ENCODE measurements around the gene CSTPP1.
A peak's percentile ranks its signal among the peaks of the same experiment; 100 is the strongest.
"Not testable (repeated sequence)": the region's sequence is repeated elsewhere in the genome, so short reads cannot be mapped to it uniquely, and the experiment has no call there.

Gene CSTPP1

DNA sequence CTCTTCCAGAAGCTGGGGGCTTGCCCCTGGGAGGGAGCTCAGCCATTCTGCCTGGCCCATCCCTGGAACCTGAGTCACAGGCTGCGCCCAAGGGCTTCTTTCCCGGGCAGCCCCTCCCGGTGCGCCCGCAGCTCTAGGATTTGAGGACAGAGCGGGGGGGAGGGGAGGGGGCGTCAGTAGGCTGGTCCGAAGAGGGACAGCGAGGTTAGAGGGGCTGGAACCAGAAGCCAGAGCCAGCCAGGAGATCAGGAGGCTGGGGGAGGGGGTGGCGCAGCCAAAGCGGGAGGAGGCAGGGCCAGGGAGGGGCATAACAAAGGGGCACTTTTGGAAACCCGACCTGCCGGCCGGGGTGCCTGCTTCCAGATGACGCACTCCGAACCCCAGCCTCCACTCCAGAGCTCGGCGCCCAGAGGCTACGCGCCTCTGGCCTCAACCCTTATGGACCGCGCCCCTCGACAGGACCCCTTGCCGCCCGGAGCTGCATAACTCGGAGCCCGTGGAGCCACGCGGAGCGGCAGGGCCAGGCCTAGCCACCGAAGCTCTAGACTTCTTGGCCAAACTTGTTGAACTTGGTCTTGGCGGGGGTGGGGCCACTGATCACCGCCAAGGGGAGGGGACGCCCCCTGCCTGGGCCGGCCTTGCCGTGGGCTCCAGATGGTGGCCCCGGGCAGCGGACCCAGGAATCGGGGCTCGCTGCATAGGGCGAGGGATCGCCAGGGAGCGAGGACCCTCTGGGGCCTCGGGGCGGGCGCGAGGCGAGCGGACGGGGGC, 248.9 kb downstream of the CSTPP1 start:
- no peak for DNase-seq

DNA sequence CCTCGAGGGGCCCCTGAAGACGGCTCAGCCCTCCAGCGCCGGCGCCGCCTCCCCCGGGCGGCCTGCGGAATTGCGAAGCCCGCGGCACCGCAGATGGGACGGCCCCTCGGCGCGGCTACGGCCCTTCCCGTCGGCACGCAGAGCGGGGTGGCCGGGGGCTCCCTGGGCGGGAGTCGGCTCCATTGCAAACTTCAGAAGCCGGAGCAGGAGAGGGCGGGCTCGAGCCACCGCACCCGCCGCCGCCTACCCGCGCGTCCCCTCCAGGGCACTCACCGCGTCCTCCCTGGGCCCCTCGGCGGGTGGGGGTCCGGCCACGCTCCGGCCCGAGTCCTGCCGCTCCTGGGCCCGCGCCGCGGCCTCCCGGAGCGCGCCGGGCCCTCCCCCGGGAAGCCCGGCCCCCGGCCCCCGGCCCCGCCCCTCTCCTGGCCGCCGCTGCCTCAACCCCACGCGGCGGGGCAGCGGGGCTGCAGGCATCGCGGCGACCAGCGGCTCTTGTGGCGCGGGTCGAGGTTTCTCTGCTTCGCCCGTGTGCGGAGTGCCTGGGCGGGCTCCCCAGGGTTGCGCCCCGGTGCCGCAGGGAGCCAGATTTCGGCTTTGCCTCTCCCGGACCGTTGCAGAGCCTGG, 249.6 kb downstream of the CSTPP1 start, which contains the start of gene PACSIN3:
Gene PACSIN3 (minus strand): TSS at position 359 of the 624 bp plus-strand sequence. CDS start 3,707 bp downstream, outside the sequence.
- DNase-seq: peak; percentile 33

DNA sequence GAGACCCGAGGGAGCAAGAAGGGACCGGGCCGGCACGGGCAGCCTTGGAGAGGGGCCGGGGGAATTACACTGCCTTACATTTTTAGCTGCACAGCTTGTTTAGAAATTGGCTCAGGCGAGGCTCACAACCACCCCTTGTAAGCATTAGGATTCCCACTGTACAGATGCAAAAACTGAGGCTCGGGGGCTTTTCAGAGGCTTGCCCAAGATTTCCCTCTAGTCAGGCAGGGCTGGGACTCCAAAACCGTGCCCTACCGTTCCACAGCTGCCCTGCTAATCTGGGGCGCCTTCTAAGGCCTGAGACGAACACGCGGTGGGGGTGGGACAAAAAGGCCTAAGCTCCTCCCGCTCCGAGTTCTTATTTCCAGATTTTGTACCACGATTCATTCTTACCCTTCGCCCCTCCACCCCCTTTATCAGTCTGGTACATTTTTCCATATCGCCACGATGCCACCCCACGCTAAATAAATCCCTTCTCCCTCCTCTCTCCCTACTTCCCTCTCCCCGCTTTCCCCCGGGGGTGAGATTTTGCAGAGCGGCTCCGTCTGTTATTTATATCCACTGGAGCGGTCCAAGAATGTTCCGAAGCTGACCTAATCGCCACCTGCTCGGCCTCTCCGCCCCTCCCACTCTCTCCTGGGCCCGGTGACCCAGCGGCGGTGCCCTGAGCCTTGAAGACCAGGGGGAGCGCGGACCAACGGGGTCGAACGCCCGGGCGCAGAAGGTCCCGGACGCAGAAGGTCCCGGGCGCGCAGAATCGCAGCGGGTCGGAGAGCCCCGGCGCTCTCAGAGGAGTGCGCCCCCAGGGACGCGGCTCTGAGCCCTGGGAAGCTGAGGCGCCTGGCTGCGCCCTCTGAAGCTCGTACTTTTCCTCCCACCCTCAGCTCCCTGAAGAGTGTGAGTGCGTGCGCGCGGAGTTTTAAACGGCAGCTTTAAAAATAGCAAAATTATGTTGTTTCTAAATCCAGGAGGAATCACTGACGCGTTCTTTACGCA, 250.4 kb downstream of the CSTPP1 start:
- no peak for DNase-seq

GRCh38 chr11:47187723-47188122, 251.2 kb downstream of the CSTPP1 start:
- no peak for DNase-seq

DNA sequence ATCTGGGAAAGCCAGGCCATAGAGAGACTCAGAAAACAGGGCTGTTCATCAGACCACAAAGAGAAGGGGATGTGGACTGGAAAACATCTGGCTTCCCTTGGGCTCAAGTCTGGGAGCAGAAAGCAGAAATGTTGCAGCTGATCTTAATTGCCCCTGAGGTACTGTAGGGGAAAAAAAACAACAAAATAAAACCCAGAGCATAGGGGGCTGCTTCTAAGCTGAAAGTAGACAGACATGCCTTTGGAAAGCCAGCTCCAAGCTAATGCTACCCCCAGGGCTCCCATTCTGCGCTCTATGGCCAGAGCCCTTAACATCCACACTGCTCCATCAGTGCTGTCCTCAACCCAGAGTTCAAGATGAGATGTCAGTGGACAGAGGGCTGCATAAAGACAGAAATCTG, 251.7 kb downstream of the CSTPP1 start:
- no peak for DNase-seq

DNA sequence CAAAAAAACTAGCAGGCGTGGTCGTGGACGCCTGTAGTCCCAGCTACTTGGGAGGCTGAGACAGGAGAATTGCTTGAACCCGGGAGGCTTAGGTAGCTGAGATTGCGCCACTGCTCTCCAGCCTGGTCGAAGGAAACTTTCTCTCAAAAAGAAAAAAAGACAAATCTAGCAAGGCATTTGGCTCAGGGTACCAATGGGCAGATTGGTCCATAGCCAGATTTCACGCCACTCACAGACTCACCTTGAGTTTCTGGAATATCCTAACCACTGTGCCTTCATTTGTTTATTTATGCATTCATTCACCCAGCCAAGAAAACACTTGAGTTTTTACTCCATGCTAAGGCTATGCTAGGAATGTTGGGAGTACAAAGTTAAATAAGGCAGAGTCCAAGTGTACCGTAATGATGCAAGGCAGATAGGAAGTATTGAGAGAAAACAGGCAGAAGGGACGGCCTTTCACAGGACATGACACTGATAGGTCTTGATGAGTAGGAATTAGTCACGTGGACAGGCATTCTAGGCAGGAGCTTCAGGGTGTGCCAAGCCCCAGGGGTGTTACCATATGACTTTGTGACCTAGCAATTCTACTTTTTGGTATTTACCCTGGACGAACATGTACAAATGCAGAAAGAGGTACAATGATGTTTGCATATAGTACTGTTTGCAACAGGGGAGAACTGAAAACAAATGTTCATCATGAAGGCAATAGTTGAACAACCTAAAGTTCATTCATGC, 252.7 kb downstream of the CSTPP1 start:
- DNase-seq: no peak

GRCh38 chr11:47191137-47191536, 254.6 kb downstream of the CSTPP1 start:
- DNase-seq: not testable (repeated sequence)

DNA sequence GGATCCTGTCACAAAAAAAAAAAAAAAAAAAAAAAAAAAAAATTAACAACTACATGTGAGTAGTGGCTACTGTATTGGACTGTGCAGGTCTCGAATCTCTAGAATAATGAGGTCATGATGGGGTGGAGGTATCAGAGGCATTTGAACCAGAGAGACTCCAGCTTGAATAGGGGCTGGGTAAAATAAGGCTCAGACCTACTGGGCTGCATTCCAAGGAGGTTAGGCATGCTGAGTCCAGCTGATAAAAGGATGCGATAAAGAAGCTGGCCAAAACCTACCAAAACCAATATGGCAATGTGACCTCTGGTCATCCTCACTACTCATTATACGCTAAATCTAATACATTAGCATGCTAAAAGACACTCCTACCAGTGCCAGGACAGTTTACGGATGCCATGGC, 255.6 kb downstream of the CSTPP1 start:
- no peak for DNase-seq

- DNase-seq: not testable (repeated sequence)
Observed at GRCh38 chr11:47198161-47198560, 261.6 kb downstream of the CSTPP1 start.

DNA sequence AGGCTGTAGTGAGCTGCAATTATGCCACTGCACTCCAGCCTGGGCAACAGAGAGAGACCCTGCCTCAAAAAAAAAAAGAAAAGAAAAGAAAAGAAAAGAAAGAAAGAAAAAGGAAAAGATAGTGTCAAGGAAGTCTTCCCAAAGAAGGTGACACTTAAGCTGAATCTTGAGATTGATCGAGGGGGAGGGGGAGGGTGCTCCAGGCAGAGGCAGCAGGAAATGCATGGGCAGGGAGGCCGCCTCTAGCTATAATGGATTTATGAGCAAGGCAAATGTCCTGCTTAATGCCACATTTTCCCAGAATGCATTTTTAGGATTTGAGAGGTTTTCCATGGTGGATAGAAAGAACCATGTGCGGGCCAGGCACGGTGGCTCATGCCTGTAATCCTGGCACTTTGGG, 264.5 kb downstream of the CSTPP1 start:
- DNase-seq: no peak

DNA sequence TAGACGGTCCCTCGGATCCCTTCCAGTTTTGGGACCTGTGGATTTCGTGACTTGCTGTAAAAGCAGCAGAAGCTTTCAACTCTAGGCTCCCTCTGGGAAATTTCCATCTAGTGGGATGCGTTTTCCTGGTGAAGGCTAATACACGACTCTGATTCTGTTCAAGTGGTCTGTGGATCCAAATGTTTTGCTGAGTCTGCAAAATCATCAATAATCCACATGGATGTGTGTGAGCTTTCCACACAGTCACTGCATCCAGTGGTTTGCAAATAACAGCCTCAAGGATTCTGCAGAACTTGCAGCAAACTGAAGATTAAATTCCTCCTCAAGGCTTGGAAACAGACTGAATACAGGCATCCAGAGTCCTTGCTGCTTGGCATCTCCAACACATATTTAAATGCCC, 266.0 kb downstream of the CSTPP1 start:
- no peak for DNase-seq

DNA sequence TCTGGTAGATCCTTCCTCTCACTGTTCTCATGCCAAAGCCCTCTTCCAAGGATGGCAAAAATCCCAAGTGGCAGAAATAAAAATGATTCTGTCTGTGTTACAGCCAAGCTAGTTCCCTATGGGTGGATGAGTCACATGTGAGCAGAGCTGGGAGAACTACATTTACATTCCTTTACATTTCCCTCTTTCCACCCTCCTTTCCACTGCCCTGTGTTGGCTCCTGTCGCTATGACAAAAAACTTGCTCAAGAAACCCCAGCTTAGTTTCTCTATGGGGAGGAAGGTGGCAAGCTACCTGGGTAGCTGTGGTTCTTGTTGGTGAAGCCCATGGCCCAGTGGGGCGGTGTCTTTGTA, 268.1 kb downstream of the CSTPP1 start:
- DNase-seq: no peak

DNA sequence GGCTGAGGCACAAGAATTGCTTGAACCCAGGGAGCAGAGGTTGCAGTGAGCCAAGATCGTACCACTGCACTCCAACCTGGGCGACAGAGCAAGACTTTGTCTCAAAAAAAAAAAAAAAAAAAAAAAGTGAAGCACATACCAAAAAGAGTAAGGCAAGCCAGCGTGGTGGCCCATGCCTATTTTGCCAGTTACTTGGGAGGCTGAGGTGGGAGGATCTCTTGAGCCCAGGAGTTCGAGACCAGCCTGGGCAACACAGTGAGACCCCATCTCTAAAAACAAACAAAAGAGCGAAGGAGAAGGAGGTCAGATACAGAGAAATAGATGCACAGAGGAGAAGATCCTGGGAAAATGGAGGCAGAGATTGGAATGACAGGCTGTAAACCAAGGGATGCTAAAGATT, 270.0 kb downstream of the CSTPP1 start:
- DNase-seq: not testable (repeated sequence)

DNA sequence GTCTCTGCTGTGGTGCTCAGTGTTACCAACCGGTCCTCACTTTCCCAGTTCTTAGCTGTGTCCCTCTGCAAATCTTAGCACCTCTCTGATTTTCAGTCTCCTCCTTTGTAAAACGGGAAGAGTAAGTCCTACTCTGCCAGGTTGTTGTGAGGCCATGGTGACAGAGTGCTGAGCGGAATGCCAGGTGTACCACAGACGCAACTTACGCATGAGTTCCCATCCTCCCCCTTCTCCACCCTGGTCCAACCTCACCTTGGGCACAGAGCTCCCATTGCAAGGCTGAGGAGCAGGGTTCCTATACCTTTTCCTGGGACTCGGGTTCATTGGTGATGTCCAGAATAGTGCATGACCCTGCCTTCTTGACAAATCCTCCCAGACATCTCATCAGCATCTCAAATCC, 270.9 kb downstream of the CSTPP1 start:
- no peak for DNase-seq

DNA sequence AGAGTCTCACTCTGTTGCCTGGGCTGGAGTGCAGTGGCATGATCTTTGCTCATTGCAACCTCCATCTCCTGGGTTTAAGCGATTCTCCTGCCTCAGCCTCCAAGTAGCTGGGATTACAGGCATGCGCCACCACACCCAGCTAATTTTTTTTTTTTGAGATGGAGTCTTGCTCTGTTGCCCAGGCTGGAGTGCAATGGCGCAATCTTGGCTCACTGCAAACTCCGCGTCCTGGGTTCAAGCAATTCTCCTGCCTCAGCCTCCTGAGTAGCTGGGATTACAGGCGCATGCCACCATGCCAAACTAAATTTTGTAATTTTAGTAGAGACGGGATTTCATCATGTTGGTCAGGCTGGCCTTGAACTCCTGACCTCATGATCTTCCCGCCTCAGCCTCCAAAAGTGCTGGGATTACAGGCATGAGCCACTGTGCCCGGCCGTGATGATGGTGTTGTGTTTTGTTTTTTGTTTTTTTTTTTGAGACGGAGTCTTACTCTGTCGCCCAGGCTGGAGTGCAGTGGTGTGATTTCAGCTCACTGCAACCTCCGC, 271.5 kb downstream of the CSTPP1 start:
- not testable (repeated sequence) for DNase-seq

GRCh38 chr11:47208628-47209027, 272.1 kb downstream of the CSTPP1 start:
- DNase-seq: no peak
